ENCODE data around the gene CRY2.
"Not testable (repeated sequence)": the region's sequence is repeated elsewhere in the genome, so short reads cannot be mapped to it uniquely, and the experiment has no call there.

Gene CRY2

GRCh38 chr11:45811571-45812290 lies 35.5 kb upstream of the CRY2 start:
- DNase-seq (ENCODE audit: low read depth in 2 of 2) = no peak

- no peak for DNase-seq (ENCODE audit: low read depth in 2 of 2)
Observed at GRCh38 chr11:45812581-45813548, 34.4 kb upstream of the CRY2 start.

GRCh38 chr11:45815747-45816146 lies 31.5 kb upstream of the CRY2 start:
- DNase-seq (ENCODE audit: low read depth in 2 of 2) = no peak

GRCh38 chr11:45816614-45817013 lies 30.7 kb upstream of the CRY2 start:
- DNase-seq (ENCODE audit: low read depth in 2 of 2) = no peak

- DNase-seq (ENCODE audit: low read depth in 2 of 2) = no peak
Observed at GRCh38 chr11:45817191-45817590, 30.1 kb upstream of the CRY2 start.

GRCh38 chr11:45818961-45819605 lies 28.2 kb upstream of the CRY2 start:
- DNase-seq (ENCODE audit: low read depth in 2 of 2) = no peak

- DNase-seq (ENCODE audit: low read depth in 2 of 2) = no peak
Observed at GRCh38 chr11:45820211-45820857, 26.9 kb upstream of the CRY2 start.

- not testable (repeated sequence) for DNase-seq (ENCODE audit: low read depth in 2 of 2)
Observed at GRCh38 chr11:45826492-45826891, 20.8 kb upstream of the CRY2 start.

GRCh38 chr11:45827123-45827522 lies 20.2 kb upstream of the CRY2 start:
- no peak for DNase-seq (ENCODE audit: low read depth in 2 of 2)

- DNase-seq (ENCODE audit: low read depth in 2 of 2) = no peak
Observed at GRCh38 chr11:45828996-45829395, 18.3 kb upstream of the CRY2 start.

GRCh38 chr11:45830596-45830995 lies 16.7 kb upstream of the CRY2 start:
- DNase-seq (ENCODE audit: low read depth in 2 of 2) = no peak

GRCh38 chr11:45832811-45833441 lies 14.3 kb upstream of the CRY2 start:
- no peak for DNase-seq (ENCODE audit: low read depth in 2 of 2)

GRCh38 chr11:45833761-45834160 lies 13.5 kb upstream of the CRY2 start:
- DNase-seq (ENCODE audit: low read depth in 2 of 2) = no peak

- DNase-seq (ENCODE audit: low read depth in 2 of 2) = no peak
Observed at GRCh38 chr11:45834298-45834756, 12.9 kb upstream of the CRY2 start.

- DNase-seq (ENCODE audit: low read depth in 2 of 2) = no peak
Observed at GRCh38 chr11:45839204-45839603, 8.1 kb upstream of the CRY2 start.

GRCh38 chr11:45840251-45840650 lies 7.0 kb upstream of the CRY2 start:
- DNase-seq (ENCODE audit: low read depth in 2 of 2) = not testable (repeated sequence)

- DNase-seq (ENCODE audit: low read depth in 2 of 2) = peak; percentile 83 to 84
Observed at GRCh38 chr11:45843158-45843924, 3.9 kb upstream of the CRY2 start.

GRCh38 chr11:45844822-45845578 lies 2.3 kb upstream of the CRY2 start:
- DNase-seq (ENCODE audit: low read depth in 2 of 2) = no peak

- no peak for DNase-seq (ENCODE audit: low read depth in 2 of 2)
Observed at GRCh38 chr11:45846174-45846675, 1.1 kb upstream of the CRY2 start.

All from stimulated activated CD4-positive, alpha-beta T cell treated with anti-CD3 and anti-CD28 coated beads, Interleukin-4, amount 100 ng/mL, for 48 hours (primary cell).